SU-DHL-6 (cell line): ENCODE results near the gene MEIOSIN.

Source experiments
- H2AFZ ChIP-seq: fragments of 200-600 bp; sonication (generic); 2 replicates; pipeline ENCODE4 v1.6.1; 2014; ENCODE audit warnings: low read depth, mild to moderate bottlenecking, moderate library complexity, mixed read lengths, antibody characterized with exemption, low read length; ENCODE audit not compliant: severe bottlenecking
- H3F3A ChIP-seq: fragments of 200-600 bp; shearing (Covaris generic); 2 replicates; pipeline ENCODE4 v1.6.0; 2016; ENCODE audit warnings: antibody characterized with exemption, mild to moderate bottlenecking; ENCODE audit not compliant: insufficient read depth
- H3K27ac ChIP-seq: fragments of 200-600 bp; sonication (generic); 2 replicates; pipeline ENCODE4 v1.5.1; 2016; ENCODE audit warnings: low read depth, mild to moderate bottlenecking, low read length, moderate library complexity, mixed read lengths
- H3K27me3 ChIP-seq: fragments of 200-600 bp; sonication (generic), shearing (Covaris generic); 2 replicates; pipeline ENCODE4 v1.6.0; 2014; ENCODE audit warnings: mild to moderate bottlenecking, low read length
- H3K36me3 ChIP-seq: fragments of 200-600 bp; sonication (generic); 2 replicates; pipeline ENCODE4 v1.6.1; 2014; ENCODE audit warnings: mild to moderate bottlenecking, low read length, mixed read lengths
- H3K4me2 ChIP-seq: fragments of 300-600, 200-600 bp; shearing (Covaris generic), sonication (generic); 2 replicates; pipeline ENCODE4 v1.6.0; 2014; ENCODE audit warnings: low read length, low read depth, mild to moderate bottlenecking; ENCODE audit not compliant: poor library complexity, severe bottlenecking
- H3K4me3 ChIP-seq: fragments of 200-600 bp; sonication (generic); 2 replicates; pipeline ENCODE4 v1.5.1; 2014; ENCODE audit warnings: antibody characterized with exemption, low read length, mild to moderate bottlenecking, mixed read lengths; ENCODE audit not compliant: insufficient read depth, poor library complexity, severe bottlenecking
- H3K79me2 ChIP-seq: fragments of 200-600 bp; sonication (generic); 2 replicates; pipeline ENCODE4 v1.6.1; 2014; ENCODE audit warnings: mild to moderate bottlenecking, low read length, moderate library complexity; ENCODE audit not compliant: insufficient read depth
- H3K9ac ChIP-seq: fragments of 200-600 bp; sonication (generic); 2 replicates; pipeline ENCODE4 v1.7.0; 2014; ENCODE audit warnings: mild to moderate bottlenecking, low read length
- H3K9me2 ChIP-seq: fragments of 200-600 bp; sonication (generic); replicated peaks from 2 replicates; pipeline ENCODE4 v1.6.1; 2014; ENCODE audit warnings: low read length; ENCODE audit not compliant: insufficient read depth
- H3K9me3 ChIP-seq: fragments of 200-600 bp; sonication (generic); 2 replicates; pipeline ENCODE4 v1.6.1; 2014; ENCODE audit warnings: low read length, mixed read lengths; ENCODE audit not compliant: insufficient read depth
- H4K20me1 ChIP-seq: fragments of 200-600 bp; sonication (generic); 2 replicates; pipeline ENCODE4 v1.6.1; 2014; ENCODE audit warnings: low read depth, mild to moderate bottlenecking, antibody characterized with exemption, low read length, moderate library complexity, mixed read lengths
- EZH2phosphoT487 ChIP-seq: fragments of 200-600 bp; sonication (generic), shearing (Covaris generic); conservative IDR thresholded peaks from 2 replicates; pipeline ENCODE4 v1.6.1; 2018; ENCODE audit warnings: mild to moderate bottlenecking, antibody characterized with exemption, low read length, moderate library complexity, mixed read lengths
- TF ChIP-seq, protein P1 (sequence below): fragments of 200-600 bp; sonication (generic); IDR thresholded peaks from one replicate; pipeline ENCODE4 v1.5.1; 2017; ENCODE audit warnings: antibody characterized with exemption, mild to moderate bottlenecking, low read length, moderate library complexity; ENCODE audit not compliant: insufficient read depth, poor library complexity, severe bottlenecking

The MEIOSIN gene

DNA sequence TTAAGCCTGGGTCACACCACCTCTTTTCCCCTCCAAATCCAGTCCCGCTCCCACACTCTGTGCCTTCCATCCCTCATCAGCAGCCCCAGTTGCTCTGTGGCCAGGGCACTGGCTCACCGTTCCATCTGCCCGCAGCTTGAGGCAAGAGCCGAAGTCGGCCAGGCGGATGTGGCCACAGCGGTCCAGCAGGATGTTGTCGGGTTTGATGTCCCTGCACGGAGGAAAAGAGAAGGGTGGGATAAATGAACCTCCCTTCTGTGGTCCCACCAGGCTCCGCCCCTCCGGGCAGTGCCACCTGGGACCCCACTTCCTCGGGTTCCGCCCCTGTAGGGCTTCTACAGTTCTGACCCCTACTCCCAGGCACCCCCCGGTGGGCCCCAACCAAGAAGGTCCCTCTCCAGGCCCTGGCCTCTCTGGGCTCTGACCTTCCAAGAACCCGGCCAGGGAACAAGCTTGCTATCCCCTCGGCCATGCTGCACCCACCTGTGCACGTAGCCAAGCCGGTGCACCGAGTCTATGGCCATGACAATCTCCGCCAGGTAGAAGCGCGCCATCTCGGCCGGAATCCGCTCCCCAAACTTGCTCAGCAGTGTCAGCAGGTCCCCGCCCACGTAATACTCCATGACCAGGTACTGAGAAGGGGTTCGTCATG, 44.9 kb downstream of the MEIOSIN start:
- TF ChIP-seq, protein P1, sequence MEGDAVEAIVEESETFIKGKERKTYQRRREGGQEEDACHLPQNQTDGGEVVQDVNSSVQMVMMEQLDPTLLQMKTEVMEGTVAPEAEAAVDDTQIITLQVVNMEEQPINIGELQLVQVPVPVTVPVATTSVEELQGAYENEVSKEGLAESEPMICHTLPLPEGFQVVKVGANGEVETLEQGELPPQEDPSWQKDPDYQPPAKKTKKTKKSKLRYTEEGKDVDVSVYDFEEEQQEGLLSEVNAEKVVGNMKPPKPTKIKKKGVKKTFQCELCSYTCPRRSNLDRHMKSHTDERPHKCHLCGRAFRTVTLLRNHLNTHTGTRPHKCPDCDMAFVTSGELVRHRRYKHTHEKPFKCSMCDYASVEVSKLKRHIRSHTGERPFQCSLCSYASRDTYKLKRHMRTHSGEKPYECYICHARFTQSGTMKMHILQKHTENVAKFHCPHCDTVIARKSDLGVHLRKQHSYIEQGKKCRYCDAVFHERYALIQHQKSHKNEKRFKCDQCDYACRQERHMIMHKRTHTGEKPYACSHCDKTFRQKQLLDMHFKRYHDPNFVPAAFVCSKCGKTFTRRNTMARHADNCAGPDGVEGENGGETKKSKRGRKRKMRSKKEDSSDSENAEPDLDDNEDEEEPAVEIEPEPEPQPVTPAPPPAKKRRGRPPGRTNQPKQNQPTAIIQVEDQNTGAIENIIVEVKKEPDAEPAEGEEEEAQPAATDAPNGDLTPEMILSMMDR, result no peak
- no peak for TF ChIP-seq EZH2phosphoT487
- H3K9ac ChIP-seq, result no peak overlapping the region
- H3K4me2 ChIP-seq, result no peak overlapping the region
- no peak overlapping the region for H3K27ac ChIP-seq
- no peaks in the 10 kb centered on the region for H3K9me2 ChIP-seq
- no peak overlapping the region for H2AFZ ChIP-seq
- no peaks in the 10 kb centered on the region for H3K79me2 ChIP-seq
- H3K4me3 ChIP-seq, result no peak overlapping the region
- H3K9me3 ChIP-seq, result no peaks in the 10 kb centered on the region
- H3F3A ChIP-seq, result peaks cover 7% of the 10 kb centered on the region
- H4K20me1 ChIP-seq, result no peaks in the 10 kb centered on the region
- no peaks in the 10 kb centered on the region for H3K36me3 ChIP-seq
- no peaks in the 10 kb centered on the region for H3K27me3 ChIP-seq

- Histone ChIP-seq H2AFZ (peak overlapping the region; percentile 30), H3K9me2 (no peaks in the 10 kb centered on the region), H4K20me1 (no peaks in the 10 kb centered on the region), H3K27me3 (no peaks in the 10 kb centered on the region), H3K4me3 (peak overlapping the region; percentile 43), H3K9me3 (no peaks in the 10 kb centered on the region), H3K4me2 (peak overlapping the region; percentile 66), H3K27ac (no peak overlapping the region), H3F3A (peaks cover 3% of the 10 kb centered on the region; the same call in 1 of the 2 replicates), H3K79me2 (no peaks in the 10 kb centered on the region), H3K9ac (peak overlapping the region; percentile 43), H3K36me3 (no peaks in the 10 kb centered on the region)
- no peak for TF ChIP-seq EZH2phosphoT487
- TF ChIP-seq, protein P1, result peak; percentile 74
Measured at GRCh38 chr19:45779231-45780145, 46.2 kb downstream of the MEIOSIN start.

GRCh38 chr19:45780146-45780447, 46.9 kb downstream of the MEIOSIN start:
- no peak overlapping the region for H3K27ac ChIP-seq
- no peaks in the 10 kb centered on the region for H3K36me3 ChIP-seq
- H3K9ac ChIP-seq, result no peak overlapping the region
- no peaks in the 10 kb centered on the region for H4K20me1 ChIP-seq
- H2AFZ ChIP-seq, result no peak overlapping the region
- H3K4me2 ChIP-seq, result no peak overlapping the region
- H3K4me3 ChIP-seq, result no peak overlapping the region
- H3K27me3 ChIP-seq, result no peaks in the 10 kb centered on the region
- H3K9me3 ChIP-seq, result no peaks in the 10 kb centered on the region
- no peaks in the 10 kb centered on the region for H3K9me2 ChIP-seq
- TF ChIP-seq, protein P1, result no peak
- no peak for TF ChIP-seq EZH2phosphoT487
- H3K79me2 ChIP-seq, result no peaks in the 10 kb centered on the region
- peaks cover 3% of the 10 kb centered on the region; the same call in 1 of the 2 replicates for H3F3A ChIP-seq
